K562 (cell line): ENCODE measurements around the gene LRFN4. TPM values are rescaled to one million over a fixed set of nuclear protein-coding genes. Genes with fewer than 3 reads are reported as not detected.

ENCODE experiments used
- ARNT ChIP-seq, 2 experiments: fragments of 450-650 bp; IDR thresholded peaks; 2 replicates each; pipeline ENCODE4 v1.6.1; 2016; ENCODE audit warnings: mild to moderate bottlenecking in 1 of 2
- BCOR ChIP-seq: fragments of 450-650 bp; IDR thresholded peaks from 2 replicates; pipeline ENCODE4 v1.6.1; 2016
- CBFB ChIP-seq: sonication (generic); formaldehyde crosslinking; IDR thresholded peaks from 2 replicates; pipeline ENCODE4 v1.4.0; 2020; ENCODE audit warnings: mild to moderate bottlenecking, missing genetic modification reagents
- CBX5 ChIP-seq: IDR thresholded peaks from 2 replicates; pipeline ENCODE4 v1.6.1; 2014; ENCODE audit warnings: low read depth, borderline replicate concordance
- CHCHD3 ChIP-seq: fragments of 250-450 bp; sonication (Bioruptor Pico); IDR thresholded peaks from 2 replicates; pipeline ENCODE4 v2.1.2; 2022; ENCODE audit warnings: mild to moderate bottlenecking
- E2F3 ChIP-seq: fragments of 250-450 bp; sonication (Bioruptor Pico); IDR thresholded peaks from 2 replicates; pipeline ENCODE4 v1.4.0; 2020; ENCODE audit warnings: mild to moderate bottlenecking
- ELF2 ChIP-seq: fragments of 250-450 bp; sonication (Bioruptor Pico); IDR thresholded peaks from 2 replicates; pipeline ENCODE4 v1.5.0; 2021; ENCODE audit warnings: mild to moderate bottlenecking
- HNRNPLL ChIP-seq: fragments of 200-400 bp; formaldehyde crosslinking; IDR thresholded peaks from 2 replicates; pipeline ENCODE4 v1.6.1; 2017; ENCODE audit warnings: low read length, low read depth, mild to moderate bottlenecking; ENCODE audit not compliant: poor library complexity, severe bottlenecking
- IRF2 ChIP-seq: sonication (generic); formaldehyde crosslinking; IDR thresholded peaks from 2 replicates; pipeline ENCODE4 v1.8.1; 2022; ENCODE audit warnings: mild to moderate bottlenecking, missing genetic modification reagents
- JUNB ChIP-seq: fragments of 450-650 bp; formaldehyde crosslinking; conservative IDR thresholded peaks from 2 replicates; pipeline ENCODE4 v1.4.0; 2020; ENCODE audit warnings: mild to moderate bottlenecking
- MED1 ChIP-seq: sonication (generic); formaldehyde crosslinking; IDR thresholded peaks from 2 replicates; pipeline ENCODE4 v1.8.1; 2023; ENCODE audit warnings: missing genetic modification reagents, borderline replicate concordance
- POLR2A ChIP-seq: fragments of 450-650 bp; conservative IDR thresholded peaks from 2 replicates; pipeline ENCODE4 v1.6.1; 2016
- POLR3G ChIP-seq: IDR thresholded peaks from 2 replicates; pipeline ENCODE4 v1.6.1; 2011; ENCODE audit not compliant: insufficient read length, insufficient replicate concordance; ENCODE audit errors: extremely low read depth
- RBFOX2 ChIP-seq: fragments of 200-400 bp; formaldehyde crosslinking; IDR thresholded peaks from 2 replicates; pipeline ENCODE4 v1.6.1; 2017; ENCODE audit warnings: low read depth, mild to moderate bottlenecking, low read length, moderate library complexity
- RBM22 ChIP-seq: fragments of 200-400 bp; formaldehyde crosslinking; IDR thresholded peaks from 2 replicates; pipeline ENCODE4 v1.6.1; 2018; ENCODE audit warnings: low read length, low read depth; ENCODE audit not compliant: poor library complexity, severe bottlenecking
- SIN3A ChIP-seq, 2 experiments: fragments of 150-350 bp in 1 of 2; IDR thresholded peaks; 2 replicates each; pipeline ENCODE4 v1.6.1; 2011 to 2016; ENCODE audit warnings: borderline replicate concordance in 2 of 2, low read depth in 2 of 2, low read length in 2 of 2, mild to moderate bottlenecking in 2 of 2, moderate library complexity in 2 of 2; ENCODE audit not compliant: control insufficient read depth in 1 of 2
- ZFX ChIP-seq: sonication (generic); formaldehyde crosslinking; IDR thresholded peaks from 2 replicates; pipeline ENCODE4 v1.8.0; 2022; ENCODE audit warnings: mild to moderate bottlenecking, missing genetic modification reagents, moderate library complexity
- ZNF12 ChIP-seq: sonication (generic); formaldehyde crosslinking; IDR thresholded peaks from 2 replicates; pipeline ENCODE4 v1.4.0; 2020; ENCODE audit warnings: mild to moderate bottlenecking, missing genetic modification reagents
- ZNF121 ChIP-seq: sonication (generic); formaldehyde crosslinking; conservative IDR thresholded peaks from 2 replicates; pipeline ENCODE4 v1.8.0; 2022; ENCODE audit warnings: missing genetic modification reagents
- ZNF239 ChIP-seq: fragments of 250-450 bp; sonication (Bioruptor Pico); IDR thresholded peaks from 2 replicates; pipeline ENCODE4 v1.4.0; 2020; ENCODE audit warnings: mild to moderate bottlenecking
- ZNF324 ChIP-seq: fragments of 250-450 bp; sonication (Bioruptor Pico); IDR thresholded peaks from 2 replicates; pipeline ENCODE4 v1.4.0; 2020; ENCODE audit warnings: mild to moderate bottlenecking
- ZNF707 ChIP-seq: fragments of 250-450 bp; sonication (Bioruptor Pico); conservative IDR thresholded peaks from 2 replicates; pipeline ENCODE4 v1.8.0; 2022; ENCODE audit warnings: inconsistent platforms, mild to moderate bottlenecking, moderate library complexity
- ZSCAN32 ChIP-seq: fragments of 450-650 bp; formaldehyde crosslinking; IDR thresholded peaks from 2 replicates; pipeline ENCODE4 v1.4.0; 2020; ENCODE audit warnings: mild to moderate bottlenecking, moderate library complexity
- polyA plus RNA-seq, 8 experiments: library from polyadenylated mRNA; depleted of rRNA in 4 of 8; stranded (reverse) in 5 of 8; unstranded in 3 of 8; fragments of >200 nt; fragmentation: Nextera tagmentation in 2 of 8; fragmentation: Illumina TruSeq in 1 of 8; extraction: Ambion mirVana in 2 of 8; extraction: Trizol in 1 of 8; gene quantifications; 2 replicates each; pipeline versions ENCODE4 v1.2.1 to v1.2.3, GENCODE V29; 2011 to 2014; ENCODE audit warnings: inconsistent platforms in 1 of 8, missing spikeins in 1 of 8
- total RNA-seq, 7 experiments: library from RNA; depleted of rRNA in 6 of 7; stranded (reverse); fragments of >200 nt in 6 of 7; fragmentation: Illumina TruSeq in 2 of 7; extraction: Trizol in 2 of 7; gene quantifications; 2 replicates each; pipeline versions ENCODE4 v1.2.1 to v1.2.3, GENCODE V29; 2011 to 2021; ENCODE audit warnings: low replicate concordance in 1 of 7
- TF ChIP-seq, protein P1 (sequence below): fragments of 250-450 bp; sonication (Bioruptor Pico); IDR thresholded peaks from 2 replicates; pipeline ENCODE4 v1.6.1; 2021; ENCODE audit warnings: mild to moderate bottlenecking
- TF ChIP-seq, protein P2 (sequence below): sonication (generic); formaldehyde crosslinking; IDR thresholded peaks from 2 replicates; pipeline ENCODE4 v1.8.1; 2023; ENCODE audit warnings: mild to moderate bottlenecking, missing genetic modification reagents, moderate library complexity
- TF ChIP-seq, protein P3 (sequence below): IDR thresholded peaks from 3 replicates; pipeline ENCODE4 v1.6.1; 2011; ENCODE audit warnings: borderline replicate concordance, mild to moderate bottlenecking, moderate library complexity; ENCODE audit not compliant: insufficient read length; ENCODE audit errors: extremely low read depth

LRFN4 gene
- total and polyA plus RNA-seq, 9 of the 15 experiments (the other 6 are each of a cell fraction or from before 2014, with no cell fraction given): 0.10 to 60.1 (median 6.7) TPM

DNA sequence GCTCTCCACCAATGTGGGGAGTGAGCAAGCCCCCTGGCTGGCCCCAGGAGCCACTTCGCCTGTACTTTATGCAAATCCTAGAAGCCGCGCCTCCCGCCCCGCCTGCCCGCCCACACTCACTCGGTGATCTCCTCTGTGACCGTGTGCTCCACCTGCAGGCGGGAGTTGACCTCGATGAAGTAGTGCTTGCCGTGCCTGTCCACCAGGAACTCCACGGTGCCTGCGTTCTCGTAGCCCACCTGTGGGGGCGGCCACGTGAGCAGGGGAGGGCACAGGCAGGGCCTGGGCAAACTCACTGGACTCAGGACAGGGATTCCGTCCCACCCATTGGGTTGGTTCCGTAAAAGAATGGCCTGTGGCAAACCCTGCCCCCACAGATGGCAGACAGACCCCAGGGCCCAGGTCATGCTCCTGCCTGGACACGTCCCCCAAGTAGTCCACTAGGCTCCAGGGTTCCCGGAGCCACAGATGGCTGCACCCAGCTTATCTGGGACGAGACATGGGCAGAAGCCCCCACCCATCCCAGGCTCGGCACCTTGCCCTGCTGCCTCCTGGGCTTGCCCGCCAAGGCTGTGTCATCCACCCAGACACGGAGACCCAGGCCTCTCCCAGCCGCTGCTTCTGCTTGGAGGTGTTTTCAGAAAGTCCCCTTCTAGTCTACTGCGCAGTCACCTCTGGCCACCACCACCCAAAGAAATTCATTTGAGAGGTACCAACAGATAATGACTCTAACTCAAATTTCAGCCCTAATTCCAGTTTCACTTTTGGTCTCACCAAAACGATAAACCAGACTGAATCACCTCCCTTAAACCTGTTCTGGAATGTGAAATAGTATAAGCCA lies 12.1 kb downstream of the LRFN4 start (continued):
- no peak for TF ChIP-seq ZNF324 (CRISPR knock-in tag)
- no peak for TF ChIP-seq ZSCAN32
- TF ChIP-seq ZNF707 (CRISPR knock-in tag): no peak
- peak; percentile 18 for TF ChIP-seq RBM22
- no peak for TF ChIP-seq SIN3A (IDR thresholded peaks at IDR 0.05; ENCODE audit: borderline replicate concordance in 2 of 2, control insufficient read depth in 1 of 2, low read depth in 2 of 2, low read length in 2 of 2)
- TF ChIP-seq, protein P1, sequence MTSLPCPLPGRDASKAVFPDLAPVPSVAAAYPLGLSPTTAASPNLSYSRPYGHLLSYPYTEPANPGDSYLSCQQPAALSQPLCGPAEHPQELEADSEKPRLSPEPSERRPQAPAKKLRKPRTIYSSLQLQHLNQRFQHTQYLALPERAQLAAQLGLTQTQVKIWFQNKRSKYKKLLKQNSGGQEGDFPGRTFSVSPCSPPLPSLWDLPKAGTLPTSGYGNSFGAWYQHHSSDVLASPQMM: no peak
- TF ChIP-seq, protein P2, sequence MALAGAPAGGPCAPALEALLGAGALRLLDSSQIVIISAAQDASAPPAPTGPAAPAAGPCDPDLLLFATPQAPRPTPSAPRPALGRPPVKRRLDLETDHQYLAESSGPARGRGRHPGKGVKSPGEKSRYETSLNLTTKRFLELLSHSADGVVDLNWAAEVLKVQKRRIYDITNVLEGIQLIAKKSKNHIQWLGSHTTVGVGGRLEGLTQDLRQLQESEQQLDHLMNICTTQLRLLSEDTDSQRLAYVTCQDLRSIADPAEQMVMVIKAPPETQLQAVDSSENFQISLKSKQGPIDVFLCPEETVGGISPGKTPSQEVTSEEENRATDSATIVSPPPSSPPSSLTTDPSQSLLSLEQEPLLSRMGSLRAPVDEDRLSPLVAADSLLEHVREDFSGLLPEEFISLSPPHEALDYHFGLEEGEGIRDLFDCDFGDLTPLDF (CRISPR knock-in tag): no peak
- no peak for TF ChIP-seq BCOR
- peak; percentile 47 for TF ChIP-seq RBFOX2
- TF ChIP-seq ZNF239 (CRISPR knock-in tag): no peak
- no peak for TF ChIP-seq JUNB
- no peak for TF ChIP-seq ZNF12 (CRISPR knock-in tag)
- peak; percentile 39 for TF ChIP-seq ZFX (CRISPR knock-in tag)
- no peak for TF ChIP-seq CBFB
- no peak for TF ChIP-seq POLR3G
- TF ChIP-seq CBX5: no peak
- no peak for TF ChIP-seq POLR2A
- no peak for TF ChIP-seq ARNT (IDR thresholded peaks at IDR 0.05)
- TF ChIP-seq MED1 (CRISPR knock-in tag): no peak
- no peak for TF ChIP-seq ZNF121 (CRISPR knock-in tag)
- TF ChIP-seq IRF2 (CRISPR knock-in tag): no peak
- no peak for TF ChIP-seq CHCHD3 (CRISPR knock-in tag)
- TF ChIP-seq, protein P3, sequence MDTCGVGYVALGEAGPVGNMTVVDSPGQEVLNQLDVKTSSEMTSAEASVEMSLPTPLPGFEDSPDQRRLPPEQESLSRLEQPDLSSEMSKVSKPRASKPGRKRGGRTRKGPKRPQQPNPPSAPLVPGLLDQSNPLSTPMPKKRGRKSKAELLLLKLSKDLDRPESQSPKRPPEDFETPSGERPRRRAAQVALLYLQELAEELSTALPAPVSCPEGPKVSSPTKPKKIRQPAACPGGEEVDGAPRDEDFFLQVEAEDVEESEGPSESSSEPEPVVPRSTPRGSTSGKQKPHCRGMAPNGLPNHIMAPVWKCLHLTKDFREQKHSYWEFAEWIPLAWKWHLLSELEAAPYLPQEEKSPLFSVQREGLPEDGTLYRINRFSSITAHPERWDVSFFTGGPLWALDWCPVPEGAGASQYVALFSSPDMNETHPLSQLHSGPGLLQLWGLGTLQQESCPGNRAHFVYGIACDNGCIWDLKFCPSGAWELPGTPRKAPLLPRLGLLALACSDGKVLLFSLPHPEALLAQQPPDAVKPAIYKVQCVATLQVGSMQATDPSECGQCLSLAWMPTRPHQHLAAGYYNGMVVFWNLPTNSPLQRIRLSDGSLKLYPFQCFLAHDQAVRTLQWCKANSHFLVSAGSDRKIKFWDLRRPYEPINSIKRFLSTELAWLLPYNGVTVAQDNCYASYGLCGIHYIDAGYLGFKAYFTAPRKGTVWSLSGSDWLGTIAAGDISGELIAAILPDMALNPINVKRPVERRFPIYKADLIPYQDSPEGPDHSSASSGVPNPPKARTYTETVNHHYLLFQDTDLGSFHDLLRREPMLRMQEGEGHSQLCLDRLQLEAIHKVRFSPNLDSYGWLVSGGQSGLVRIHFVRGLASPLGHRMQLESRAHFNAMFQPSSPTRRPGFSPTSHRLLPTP: no peak
- TF ChIP-seq E2F3 (CRISPR knock-in tag): no peak
- no peak for TF ChIP-seq HNRNPLL
- 0 out of 2 replicates have a peak, but pooled peaks have one; percentile 38 for TF ChIP-seq ELF2 (CRISPR knock-in tag)
